Frontal cortex (tissue), 4 donors: ENCODE results near the gene LCORL. TPM values are rescaled to one million over a fixed set of nuclear protein-coding genes. Genes with fewer than 3 reads are reported as not detected.
"Not testable (repeated sequence)": the region's sequence is repeated elsewhere in the genome, so short reads cannot be mapped to it uniquely, and the experiment has no call there.

Source experiments
- DNase-seq, 2 donors: peaks; one replicate each; pipeline ENCODE4 v3.0.0; 2012; ENCODE audit warnings: low spot score in 2 of 2
- FAIRE-seq: peaks from 2 replicates; lab custom pipeline; 2012; peaks lifted over from hg19 to GRCh38; lab: Jason Lieb, UNC
- total RNA-seq: library from RNA; depleted of rRNA; stranded (reverse); fragments of >200 nt; gene quantifications from one replicate; pipeline ENCODE4 v1.2.3, GENCODE V29; 2014
- donor health status: control.
- donor health status: control.
- donor health status: control.

Gene LCORL
- total RNA-seq, 1 donor from 2014 or later: 60.7 TPM

DNA sequence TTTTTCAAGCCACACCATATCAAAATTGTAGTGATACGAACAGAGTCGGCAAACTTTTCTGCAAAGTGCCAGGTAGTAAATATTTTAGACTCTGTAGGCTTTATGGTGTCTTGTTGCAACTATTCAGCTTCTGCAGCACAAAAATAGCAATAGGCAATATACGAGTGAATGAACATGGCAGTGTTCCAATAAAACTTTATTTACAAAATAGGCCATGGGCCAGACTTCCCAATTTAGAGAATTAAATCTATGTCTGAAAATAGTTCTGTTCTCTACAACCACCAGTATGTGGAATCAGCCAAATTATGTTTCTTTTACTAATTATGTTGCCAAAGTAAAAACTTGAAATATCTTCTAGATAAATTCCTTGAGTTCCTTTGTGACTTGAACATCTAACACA lies 154.3 kb downstream of the LCORL start:
- DNase-seq (no peak), FAIRE-seq (no peak)

DNA sequence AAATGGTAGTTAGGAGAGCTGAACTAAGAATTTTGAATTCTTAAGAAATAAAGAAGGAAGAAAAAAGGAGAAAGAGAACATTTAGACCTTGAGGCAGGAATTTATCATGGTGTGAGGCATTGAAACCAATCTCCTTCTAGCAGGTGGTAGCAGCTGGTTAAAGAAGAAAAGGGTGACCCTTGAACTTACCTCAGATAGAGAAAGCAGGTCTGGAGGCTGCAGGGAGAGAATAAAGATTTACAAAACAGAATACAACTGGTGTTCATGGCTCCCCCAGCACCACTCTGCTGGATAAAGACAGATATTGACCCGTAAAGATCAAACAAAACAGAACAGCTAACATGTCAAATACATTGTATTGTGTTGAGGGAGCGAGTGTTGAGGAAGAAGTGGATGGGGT lies 154.7 kb downstream of the LCORL start:
- DNase-seq (no peak), FAIRE-seq (no peak)

DNA sequence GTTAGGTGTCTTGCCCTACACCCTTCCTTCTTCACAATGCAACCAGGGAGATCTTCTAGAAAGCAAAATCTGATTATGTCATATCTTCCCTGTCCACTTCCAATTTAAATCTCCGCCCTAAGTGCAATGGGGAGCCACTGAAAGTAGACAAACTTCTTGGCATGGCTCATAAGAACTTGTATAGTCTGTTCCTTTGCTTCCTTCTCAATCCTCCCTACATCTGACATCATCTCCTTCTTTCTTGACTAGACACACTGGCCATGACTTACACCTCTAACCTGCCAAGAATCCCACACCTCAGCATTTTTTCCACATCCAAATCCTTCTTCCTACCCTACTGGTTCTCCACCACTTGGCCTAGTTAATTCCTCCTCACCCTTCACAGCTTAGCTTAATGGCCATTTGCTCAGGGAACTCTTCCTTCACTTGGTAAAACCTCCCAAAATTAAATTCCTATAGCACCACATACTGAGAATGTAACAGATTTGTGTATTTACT lies 155.6 kb downstream of the LCORL start:
- FAIRE-seq (no peak), DNase-seq (no peak)

DNA sequence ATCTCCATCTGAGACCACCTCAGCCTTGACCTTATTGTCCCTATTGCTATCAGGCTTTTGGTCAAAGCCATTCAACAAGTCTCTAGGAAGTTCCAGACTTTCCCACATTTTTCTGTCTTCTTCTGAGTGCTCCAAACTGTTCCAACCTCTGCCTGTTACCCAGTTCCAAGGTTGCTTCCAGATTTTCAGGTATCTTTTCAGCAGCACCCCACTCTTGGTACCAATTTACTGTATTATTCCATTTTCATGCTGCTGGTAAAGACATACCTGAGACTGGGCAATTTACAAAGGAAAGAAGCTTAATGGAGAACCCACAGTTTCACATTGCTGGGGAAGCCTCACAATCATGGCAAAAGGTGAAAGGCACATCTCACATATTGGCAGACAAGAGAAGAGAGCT lies 159.6 kb downstream of the LCORL start:
- not testable (repeated sequence) for DNase-seq, FAIRE-seq

DNA sequence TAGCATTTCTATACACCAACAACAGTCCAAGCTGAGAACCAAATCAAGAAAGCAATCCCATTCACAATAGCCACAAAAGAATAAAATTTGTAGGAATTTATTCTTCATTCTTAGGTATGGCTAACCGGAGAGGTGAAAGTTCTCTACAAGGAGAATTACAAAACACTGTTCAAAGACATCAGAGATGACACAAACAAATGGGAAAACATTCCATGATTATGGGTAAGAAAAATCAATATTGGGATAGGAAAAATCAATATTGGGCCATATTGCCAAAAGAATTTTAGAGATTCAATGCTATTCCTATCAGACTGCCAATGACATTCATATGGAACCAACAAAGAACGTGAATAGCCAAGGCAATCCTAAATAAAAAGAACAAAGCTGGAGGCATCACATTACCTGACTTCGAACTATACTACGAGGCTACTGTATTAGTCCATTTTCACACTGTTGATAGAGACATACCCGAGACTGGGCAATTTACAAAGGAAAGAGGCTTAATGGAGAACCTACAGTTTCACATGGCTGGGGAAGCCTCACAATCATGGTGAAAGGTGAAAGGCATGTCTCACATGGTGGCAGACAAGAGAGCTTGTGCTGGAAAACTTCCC lies 161.7 kb downstream of the LCORL start:
- no peak for FAIRE-seq
- DNase-seq: no peak

DNA sequence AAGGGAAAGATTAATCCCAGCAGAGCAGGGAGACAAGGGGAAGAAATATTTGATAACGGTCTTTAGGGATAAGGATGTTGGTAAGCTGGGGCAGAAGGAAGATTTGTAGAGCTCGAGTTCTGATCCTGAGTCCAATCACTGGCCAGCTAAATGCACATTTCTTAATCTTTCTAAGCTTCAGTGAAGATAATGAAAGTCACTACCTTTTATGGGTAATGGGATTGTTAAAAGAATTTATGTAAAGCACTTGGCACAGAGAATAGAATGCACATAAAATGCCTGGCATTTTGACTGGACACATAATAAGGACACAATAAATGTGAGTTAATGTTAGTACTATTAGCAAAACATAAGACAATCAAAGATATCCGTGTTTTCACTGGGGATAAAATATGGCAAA lies 167.5 kb downstream of the LCORL start:
- DNase-seq (no peak), FAIRE-seq (no peak)

DNA sequence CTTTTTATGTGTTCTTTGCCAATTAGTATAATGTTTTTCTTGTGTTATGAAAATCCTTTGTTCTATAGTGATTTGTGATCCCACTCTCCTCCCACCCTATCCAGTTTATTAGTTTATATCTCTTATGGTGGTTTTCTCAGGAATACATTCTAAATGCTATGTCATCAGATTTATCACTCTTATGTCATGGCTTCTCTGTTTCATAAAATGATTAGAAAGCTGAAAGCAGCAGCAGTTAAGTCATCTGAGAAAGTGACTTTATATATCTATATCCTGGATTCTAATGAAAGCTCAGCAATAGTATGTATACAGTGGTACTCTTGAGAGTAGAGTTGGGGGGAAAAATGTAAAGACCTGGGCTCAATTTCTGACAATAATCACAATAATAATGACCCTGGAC lies 169.6 kb downstream of the LCORL start:
- FAIRE-seq: no peak
- no peak for DNase-seq

DNA sequence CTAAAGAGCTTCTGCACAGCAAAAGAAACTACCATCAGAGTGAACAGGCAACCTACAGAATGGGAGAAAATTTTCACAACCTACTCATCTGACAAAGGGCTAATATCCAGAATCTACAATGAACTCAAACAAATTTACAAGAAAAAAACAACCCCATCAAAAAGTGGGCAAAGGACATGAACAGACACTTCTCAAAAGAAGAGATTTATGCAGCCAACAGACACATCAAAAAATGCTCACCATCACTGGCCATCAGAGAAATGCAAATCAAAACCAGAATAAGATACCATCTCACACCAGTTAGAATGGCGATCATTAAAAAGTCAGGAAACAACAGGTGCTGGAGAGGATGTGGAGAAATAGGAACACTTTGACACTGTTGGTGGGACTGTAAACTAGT lies 171.3 kb downstream of the LCORL start:
- DNase-seq, FAIRE-seq: not testable (repeated sequence)

DNA sequence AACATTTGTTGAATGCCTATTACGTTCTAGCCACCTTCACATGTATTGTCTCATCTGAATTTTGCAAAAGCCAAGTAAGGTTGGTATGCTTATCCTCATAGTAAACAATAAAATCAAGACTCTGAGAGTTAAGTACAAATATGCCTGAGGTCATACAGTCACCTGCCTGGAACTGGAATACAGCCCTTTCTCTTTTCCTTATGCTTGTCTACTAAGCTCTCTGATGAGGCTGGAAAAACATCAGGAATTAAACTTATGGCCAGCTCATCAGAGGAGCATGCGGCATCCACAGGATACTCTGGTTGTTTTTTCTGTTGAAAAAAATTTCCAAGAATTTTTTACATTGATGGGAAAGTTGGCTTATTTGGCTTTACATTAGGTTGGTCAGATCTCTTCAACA lies 175.3 kb downstream of the LCORL start:
- DNase-seq (no peak), FAIRE-seq (no peak)

DNA sequence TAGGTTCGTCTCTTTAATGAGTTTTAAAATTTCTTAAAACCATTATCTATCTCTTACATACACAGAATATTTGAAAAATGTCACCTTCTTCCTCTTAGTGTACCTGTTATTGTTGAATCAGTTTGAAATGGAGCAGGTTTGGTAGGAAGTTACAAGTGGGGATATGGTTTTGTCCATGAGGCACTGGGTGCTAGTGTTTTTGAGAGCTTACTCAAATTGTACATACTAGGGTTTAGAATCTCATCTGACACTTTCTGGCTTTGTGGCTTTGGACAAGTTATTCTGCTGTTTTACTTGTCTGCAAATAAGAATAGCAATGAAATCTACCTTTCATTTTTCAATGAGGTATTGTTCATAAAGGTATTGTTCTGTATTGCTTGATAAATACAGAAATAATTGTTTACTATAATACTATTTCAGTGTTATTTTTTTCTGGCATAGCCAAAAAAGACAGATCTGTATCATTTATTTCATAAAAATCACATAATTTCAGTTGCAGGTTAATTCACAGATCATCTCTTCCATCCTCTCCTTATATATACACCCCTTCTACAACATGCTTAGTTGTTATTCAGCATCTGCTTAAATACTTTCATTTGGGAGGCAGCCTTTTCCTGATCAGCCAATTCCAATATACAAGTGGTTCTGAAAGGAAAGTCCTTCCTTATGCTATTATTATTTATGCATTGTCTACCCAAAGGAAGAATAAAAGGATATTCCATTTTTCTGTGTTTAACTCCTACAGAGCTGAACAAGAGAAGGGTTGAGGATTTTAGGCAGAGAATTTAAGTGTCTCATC lies 197.5 kb downstream of the LCORL start:
- DNase-seq (no peak), FAIRE-seq (no peak)

DNA sequence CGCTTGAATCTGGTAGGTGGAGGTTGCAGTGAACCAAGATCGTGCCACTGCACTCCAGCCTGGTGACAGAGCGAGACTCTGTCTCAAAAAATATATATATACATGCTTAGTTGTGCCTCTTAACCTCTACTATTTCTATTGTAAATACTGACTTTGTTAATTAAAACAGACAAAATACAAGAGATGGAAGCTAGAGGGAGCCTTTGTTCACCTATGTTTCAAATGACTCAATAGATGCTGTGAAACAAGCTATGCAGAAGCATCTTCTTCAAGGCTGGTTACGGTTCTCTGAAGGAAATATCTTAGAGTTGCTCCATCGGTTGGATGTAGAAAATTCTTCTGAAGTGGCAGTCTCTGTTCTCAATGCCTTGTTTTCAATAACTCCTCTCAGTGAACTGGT lies 204.5 kb downstream of the LCORL start:
- DNase-seq (peak; percentile 20 to 35), FAIRE-seq (peak; percentile 97)

DNA sequence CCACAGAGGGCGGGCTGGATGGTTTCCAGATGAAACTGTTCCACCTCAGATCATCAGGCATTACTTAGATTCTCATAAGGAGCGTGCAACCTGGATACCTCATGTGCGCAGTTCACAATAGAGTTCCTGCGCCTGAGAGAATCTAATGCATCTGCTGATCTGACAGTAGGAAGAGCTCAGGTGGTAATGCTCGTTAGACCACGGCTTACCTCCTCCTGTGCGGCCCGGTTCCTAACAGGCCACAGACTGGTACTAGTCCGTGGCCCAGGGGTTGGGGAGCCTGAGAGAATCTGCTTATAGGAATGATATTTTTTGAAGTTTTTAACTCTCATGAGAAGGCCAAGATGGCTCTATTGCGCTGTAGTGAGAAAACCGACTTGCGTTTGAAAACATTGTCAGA lies 205.4 kb downstream of the LCORL start:
- DNase-seq (no peak), FAIRE-seq (no peak)

DNA sequence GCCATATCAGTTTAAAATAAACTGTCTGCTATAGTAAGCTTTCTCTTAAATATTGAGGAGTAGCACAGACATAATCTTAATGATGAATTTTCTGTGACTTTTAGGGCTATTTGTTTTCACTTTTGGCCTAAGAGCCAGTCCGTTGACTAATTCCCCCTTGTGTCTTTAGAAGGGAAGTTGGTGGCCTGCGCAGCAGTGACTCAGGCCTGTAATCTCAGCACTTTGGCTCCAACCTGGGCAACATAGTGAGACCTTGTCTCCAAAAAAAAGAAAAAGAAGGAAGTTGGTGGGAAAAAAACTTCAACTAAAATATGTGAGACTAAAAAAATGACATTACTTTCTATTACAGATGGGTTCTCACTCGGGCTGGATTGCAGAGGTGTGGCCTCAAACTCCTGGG lies 207.4 kb downstream of the LCORL start:
- FAIRE-seq (no peak), DNase-seq (no peak)

DNA sequence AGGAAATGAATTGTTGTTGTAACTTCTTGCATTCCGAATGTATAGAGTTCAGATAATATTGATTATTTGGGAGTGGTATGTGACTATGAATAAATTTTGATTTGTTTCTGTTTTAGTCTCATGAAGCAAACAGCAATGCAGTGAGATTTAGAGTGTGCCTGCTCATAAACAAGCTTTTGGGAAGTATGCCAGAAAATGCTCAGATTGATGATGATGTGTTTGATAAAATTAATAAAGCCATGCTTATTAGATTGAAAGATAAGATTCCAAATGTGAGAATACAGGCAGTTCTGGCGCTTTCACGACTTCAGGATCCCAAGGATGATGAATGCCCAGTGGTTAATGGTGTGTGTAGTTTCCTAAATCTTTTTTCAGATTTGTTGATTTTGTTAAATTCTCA lies 208.8 kb downstream of the LCORL start:
- FAIRE-seq (no peak), DNase-seq (no peak)

DNA sequence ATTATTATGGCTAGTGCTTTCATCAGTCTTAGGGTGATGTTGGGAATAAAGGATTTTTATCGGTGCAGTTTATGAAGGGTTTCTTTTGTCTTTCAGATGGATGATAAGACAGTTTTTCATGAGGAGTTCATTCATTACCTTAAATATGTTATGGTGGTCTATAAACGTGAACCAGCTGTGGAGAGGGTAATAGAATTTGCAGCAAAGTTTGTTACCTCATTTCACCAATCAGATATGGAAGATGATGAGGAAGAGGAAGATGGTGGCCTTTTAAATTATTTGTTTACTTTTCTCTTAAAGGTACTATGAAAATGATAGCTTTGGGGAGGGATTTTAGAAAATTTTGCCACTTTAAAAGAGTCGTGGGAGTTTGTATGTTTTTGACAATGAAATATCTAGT lies 209.4 kb downstream of the LCORL start:
- no peak for FAIRE-seq

DNA sequence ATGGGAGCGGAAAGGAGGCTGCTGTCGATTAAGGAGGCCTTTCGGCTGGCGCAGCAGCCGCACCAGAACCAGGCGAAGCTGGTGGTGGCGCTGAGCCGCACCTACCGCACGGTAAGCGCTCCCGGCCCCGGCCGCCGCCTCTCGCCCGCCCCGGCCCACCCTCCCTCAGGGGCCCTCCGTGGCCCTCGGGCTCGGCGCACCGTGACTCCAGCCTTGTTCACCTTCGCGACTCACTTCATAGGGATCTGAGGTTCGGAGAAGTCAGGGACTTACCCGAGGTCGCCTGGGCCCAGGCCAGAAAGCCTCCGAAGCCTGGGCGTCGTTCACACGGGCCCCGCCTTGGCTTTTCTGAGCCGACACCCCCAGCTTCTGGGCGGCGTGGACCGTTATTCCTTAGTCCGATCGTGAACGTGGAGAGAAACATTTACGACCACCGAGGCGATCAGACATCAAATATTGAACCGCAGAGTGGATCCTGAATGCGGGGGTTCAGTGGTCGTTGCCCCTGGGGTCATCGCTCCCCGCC lies 210.4 kb downstream of the LCORL start:
- FAIRE-seq: no peak
- DNase-seq: no peak

More for the DNA sequence above, 209.4 kb downstream of the LCORL start:
- no peak for DNase-seq

DNA sequence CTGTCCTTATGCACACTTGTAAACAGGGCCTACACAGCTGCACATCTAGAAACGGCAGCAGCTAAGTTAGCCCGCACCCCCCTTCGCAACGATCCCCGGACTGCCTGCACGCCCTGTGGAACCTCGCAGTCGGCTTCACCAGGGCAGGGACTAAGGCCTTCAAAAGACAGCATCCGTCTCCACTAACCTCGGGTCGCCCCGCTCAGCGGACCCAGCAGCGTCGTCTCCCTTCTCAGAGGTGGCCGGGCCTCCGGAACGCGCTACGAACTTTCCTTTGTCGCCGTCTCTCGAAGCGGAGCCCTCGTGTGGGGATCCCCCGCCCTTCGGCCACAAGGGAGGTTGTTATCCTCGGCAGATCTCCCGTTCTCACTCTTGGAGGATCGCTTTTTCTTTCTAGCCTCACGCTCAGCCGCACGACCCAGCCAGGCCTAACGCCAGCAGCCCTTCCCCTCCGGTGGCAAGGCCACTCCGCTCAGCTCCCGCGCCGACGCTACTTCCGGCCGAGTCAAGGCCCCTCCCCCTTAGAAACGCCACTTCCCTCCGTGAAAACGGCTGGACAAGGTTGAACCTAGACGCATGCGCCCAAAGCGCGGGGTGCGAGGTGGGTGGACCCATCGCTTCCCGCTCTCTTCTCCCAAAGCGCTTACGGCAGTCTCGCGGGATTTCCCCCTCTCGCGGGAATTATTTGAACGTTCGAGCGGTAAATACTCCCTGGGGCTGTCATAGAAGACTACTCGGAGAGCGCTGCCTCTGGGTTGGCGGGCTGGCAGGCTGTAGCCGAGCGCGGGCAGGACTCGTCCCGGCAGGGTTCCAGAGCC lies 211.1 kb downstream of the LCORL start, which contains the start of the genes DCAF16 and NCAPG:
DCAF16 (minus strand) TSS at position 498 of the 818 bp plus-strand sequence. CDS start 6,616 bp downstream, outside the sequence.
NCAPG (plus strand) TSS at position 720 of the 818 bp plus-strand sequence. CDS start 99 bp downstream, outside the sequence.
- FAIRE-seq (peak; percentile 98), DNase-seq (peak; percentile 90 to 96)

DNA sequence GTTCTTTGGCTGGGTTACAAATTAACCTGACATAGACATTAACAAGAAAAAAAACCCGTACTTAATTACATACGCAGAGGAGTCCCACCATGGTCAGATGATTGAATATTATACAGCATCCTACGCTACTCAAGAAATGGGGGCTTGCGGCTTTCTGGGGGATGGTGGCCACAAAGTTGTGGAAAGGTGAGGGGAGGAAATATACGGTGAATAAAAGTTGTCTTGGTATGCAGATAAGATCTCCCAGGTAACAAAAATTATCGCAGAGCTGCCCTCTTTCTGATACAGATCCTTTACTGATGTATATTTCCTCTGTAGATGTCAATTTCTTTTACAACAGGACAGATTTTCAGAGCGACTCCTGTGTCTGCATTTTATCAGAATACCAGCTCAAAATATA lies 211.9 kb downstream of the LCORL start:
- DNase-seq (no peak), FAIRE-seq (no peak)

DNA sequence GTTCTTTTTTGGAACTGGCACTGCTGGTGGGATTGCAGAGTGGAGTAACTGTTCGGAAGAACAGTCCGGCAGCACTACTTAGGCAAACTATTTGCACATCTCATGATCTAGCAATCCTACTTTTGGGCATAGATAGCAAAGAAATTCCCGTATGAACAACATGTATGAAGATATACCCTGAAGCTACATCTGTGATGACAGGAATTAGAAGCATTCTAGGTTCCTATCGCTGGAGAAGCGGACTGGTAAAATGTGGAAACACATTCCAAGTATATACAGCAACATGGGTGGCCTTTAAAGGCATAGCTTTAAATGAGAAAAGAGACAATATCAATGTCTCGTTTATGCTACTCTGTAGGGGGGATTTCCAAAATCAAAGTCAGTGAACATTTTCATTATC lies 214.1 kb downstream of the LCORL start:
- DNase-seq: no peak
- no peak for FAIRE-seq

DNA sequence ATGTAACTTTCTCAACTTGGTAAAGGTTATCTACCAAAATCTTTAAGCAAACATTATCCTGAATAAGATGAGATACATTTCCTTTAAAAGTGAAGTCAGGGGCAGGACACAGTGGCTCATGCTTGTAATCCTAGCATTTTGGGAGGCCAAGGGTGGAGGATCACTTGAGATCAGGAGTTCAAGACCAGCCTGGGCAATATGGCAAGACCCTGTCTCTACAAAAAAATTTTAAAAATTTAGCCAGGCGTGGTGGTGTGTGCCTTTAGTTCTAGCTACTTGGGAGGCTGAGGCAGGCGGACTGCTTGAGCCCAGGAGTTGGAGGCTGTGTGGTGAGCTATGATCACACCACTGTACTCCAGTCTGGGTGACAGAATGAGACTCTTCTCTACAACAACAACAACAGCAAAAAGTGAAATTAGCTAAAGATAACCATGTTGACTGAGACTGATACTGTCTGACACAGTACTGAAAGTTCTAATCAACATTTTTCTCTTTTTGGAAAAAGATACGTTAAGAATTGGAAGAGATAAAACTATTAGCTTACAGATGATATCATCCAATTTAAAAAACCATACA lies 215.9 kb downstream of the LCORL start:
- no peak for FAIRE-seq
- DNase-seq: no peak
